Fibroblast of villous mesenchyme (primary cell): Measurements from ENCODE around the gene HOXA2. TPM values are rescaled to one million over a fixed set of nuclear protein-coding genes. Genes with fewer than 3 reads are reported as not detected.

Experiments
- DNase-seq: peaks from one replicate; pipeline ENCODE4 v3.0.0-alpha.2; 2010; ENCODE audit warnings: low read depth
- H3K4me3 ChIP-seq: 2 replicates; pipeline ENCODE4 v1.5.1; 2011; ENCODE audit warnings: low read depth, mild to moderate bottlenecking, low read length
- total RNA-seq: library from RNA; depleted of rRNA; stranded (reverse); fragments of >200 nt; gene quantifications from 2 replicates; pipeline ENCODE4 v1.2.3, GENCODE V29; 2012
- TF ChIP-seq, protein P1 (sequence below): IDR thresholded peaks from 2 replicates; pipeline ENCODE4 v1.5.1; 2012; ENCODE audit warnings: low read depth, mild to moderate bottlenecking, low read length; ENCODE audit not compliant: insufficient read depth

HOXA2 gene
- total RNA-seq, 1 donor = 0.86 TPM

DNA sequence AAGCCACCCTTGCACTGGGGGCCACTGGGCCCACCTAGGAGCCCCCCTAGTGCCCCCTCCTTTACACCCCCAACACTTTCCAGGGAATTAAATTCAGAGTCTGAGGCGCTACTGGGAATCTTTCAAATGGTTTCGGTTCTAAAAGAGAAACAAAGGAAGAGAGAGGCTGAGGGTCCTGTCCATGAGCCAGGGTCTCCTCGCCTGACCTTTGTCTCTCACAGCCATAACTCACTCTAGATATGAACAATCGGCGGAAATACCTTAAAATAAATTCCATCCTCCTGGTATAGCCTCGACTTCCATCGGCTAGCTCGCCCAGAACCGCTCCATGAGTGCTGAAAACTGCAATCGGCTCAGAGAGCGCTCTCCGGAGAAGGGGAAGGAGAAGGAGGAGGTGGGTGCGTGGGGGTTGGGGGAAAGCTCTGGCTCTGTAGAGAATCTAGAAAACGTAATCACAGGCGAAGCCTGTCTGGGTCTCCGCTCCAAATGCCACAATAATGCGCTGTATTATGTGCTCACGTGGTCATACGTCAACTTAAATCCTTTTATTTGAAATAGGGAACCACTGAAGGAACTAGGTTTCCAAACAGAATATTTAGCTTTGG is 15.5 kb upstream of the HOXA2 start:
- no peak for DNase-seq
- no peak overlapping the region for H3K4me3 ChIP-seq
- TF ChIP-seq, protein P1, sequence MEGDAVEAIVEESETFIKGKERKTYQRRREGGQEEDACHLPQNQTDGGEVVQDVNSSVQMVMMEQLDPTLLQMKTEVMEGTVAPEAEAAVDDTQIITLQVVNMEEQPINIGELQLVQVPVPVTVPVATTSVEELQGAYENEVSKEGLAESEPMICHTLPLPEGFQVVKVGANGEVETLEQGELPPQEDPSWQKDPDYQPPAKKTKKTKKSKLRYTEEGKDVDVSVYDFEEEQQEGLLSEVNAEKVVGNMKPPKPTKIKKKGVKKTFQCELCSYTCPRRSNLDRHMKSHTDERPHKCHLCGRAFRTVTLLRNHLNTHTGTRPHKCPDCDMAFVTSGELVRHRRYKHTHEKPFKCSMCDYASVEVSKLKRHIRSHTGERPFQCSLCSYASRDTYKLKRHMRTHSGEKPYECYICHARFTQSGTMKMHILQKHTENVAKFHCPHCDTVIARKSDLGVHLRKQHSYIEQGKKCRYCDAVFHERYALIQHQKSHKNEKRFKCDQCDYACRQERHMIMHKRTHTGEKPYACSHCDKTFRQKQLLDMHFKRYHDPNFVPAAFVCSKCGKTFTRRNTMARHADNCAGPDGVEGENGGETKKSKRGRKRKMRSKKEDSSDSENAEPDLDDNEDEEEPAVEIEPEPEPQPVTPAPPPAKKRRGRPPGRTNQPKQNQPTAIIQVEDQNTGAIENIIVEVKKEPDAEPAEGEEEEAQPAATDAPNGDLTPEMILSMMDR = no peak

DNA sequence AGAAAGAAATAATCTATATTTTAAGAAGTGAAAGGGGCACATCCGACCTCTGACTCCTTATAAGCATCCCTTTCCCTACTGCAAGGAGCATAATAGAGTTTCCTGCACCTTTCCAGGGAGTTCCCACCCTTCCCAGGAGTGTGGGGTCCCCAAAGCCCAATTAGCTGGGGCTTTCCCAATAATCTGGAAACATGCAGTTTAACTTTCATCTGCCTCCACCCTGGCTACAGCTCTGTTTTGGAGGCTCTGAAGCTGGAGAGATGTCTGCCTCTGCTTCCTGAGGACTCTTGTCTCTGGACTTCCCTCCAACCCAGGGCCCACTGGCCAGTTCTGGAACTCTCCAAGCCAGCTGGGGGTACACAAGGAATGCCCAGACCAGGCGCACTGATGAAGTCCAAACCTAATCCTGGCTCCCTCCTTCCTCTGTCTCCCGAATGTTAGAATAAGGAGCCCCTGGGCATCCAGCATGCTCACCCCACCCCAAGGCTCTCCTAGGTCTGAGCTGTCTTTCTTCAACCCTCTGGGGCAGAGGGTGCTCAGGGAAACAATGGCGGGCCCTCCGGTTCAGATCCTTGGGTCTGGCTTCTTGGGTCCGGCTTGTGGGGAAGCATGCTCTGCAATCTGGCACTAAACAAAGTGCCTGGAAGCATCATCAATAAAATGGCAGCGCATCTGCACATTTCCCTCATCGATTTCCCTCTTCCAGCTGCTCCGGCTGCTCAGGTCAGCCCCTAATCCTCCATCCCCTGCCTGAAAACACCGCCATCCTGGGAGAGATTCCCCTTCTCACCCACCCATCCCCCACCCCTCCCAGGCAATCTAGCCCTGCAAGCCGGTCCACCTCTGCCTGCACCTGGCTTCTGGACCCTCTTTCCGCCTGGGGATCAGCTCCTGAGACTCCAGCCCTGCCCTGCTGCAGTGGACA is 14.7 kb upstream of the HOXA2 start:
- no peak for DNase-seq
- no peak overlapping the region for H3K4me3 ChIP-seq
- TF ChIP-seq, protein P1 = no peak

- TF ChIP-seq, protein P1 = no peak
- no peak for DNase-seq
- H3K4me3 ChIP-seq = peak overlapping the region; percentile 9
These were observed 13.8 kb upstream of the HOXA2 start for GRCh38 chr7:27116031-27116961.

DNA sequence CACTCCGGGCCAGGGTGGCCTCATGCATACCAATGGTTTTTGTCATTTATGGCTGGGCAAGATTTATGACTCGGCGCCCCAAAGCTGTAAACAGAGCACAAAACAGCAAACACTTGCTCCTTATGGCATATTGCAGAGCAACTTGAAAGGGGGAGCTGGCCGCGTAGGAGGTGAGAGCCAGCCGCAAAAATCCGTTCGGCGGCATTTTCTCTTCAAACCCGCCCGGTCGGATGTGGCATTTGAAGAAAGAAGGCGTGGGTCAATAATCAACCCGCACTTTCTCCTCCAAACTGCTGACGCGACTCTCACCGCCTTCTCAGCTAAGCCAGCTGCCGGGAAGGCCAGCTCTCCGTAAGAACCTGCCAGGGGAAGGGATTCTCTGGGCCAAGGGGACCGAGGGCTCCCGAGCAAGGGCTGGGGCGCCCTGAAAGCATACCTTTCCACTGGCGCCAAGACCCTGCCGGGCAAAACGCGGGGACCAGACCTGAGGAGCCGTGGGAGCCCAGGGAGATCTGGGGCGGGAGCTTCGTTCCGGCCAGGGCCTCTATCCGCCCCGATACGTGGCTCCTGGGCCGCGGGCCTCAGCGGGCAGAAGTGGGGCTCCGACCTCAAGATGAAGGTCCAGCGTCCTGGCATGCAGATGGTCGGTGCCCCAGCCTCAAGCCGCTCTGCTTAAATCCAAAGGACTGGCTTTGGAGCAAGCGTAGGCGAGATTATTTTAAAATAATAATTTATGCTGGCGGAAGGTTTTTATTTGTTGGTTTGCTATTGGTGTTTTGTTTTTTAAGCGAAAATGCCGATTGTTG is 12.9 kb upstream of the HOXA2 start:
- TF ChIP-seq, protein P1 = no peak
- peak; percentile 88 for DNase-seq
- peak overlapping the region; percentile 18 for H3K4me3 ChIP-seq

DNA sequence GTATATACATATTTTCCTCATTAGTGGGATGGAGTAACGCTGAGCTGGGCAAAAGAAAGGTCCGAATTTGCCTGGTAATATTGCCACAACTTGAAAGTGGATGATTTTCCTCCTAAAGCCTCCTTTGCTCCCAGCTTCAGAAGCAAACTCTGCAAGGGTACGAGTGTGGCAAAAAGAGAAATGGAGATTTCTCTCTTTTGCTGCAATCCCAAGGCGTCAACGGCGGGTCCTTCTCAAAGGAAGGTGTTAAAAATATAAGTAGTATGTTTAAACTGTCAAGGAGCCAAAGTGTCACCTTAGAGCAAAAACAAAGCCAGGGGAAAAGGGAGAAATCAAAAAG is 12.4 kb upstream of the HOXA2 start:
- DNase-seq = no peak
- H3K4me3 ChIP-seq = no peak overlapping the region
- TF ChIP-seq, protein P1 = no peak

- H3K4me3 ChIP-seq = peak overlapping the region; percentile 12
- no peak for DNase-seq
- TF ChIP-seq, protein P1 = no peak
These were observed 11.7 kb upstream of the HOXA2 start for GRCh38 chr7:27113991-27114769.
